GM12892 (cell line): Measurements from ENCODE around the gene YARS2.

Source experiments
- POLR2A ChIP-seq: IDR thresholded peaks from 2 replicates; pipeline ENCODE4 v1.6.1; 2011; ENCODE audit warnings: low read depth, low read length, control low read depth
- TAF1 ChIP-seq: IDR thresholded peaks from 2 replicates; pipeline ENCODE4 v1.6.1; 2011; ENCODE audit warnings: low read depth, mild to moderate bottlenecking, control low read depth, low read length, borderline replicate concordance

- TF ChIP-seq TAF1 (0 out of 2 replicates have a peak, but pooled peaks have one; percentile 71), POLR2A (peak; percentile 92)
Measured at GRCh38 chr12:32755654-32756475, at the start of gene YARS2.
